NCI-H524 treated with DMSO at 0.1 percent for 48 hours (cell line): ENCODE measurements around the gene LY6G5B.

Source experiments
- DNase-seq: peaks from one replicate; lab custom pipeline; 2025; lab: John Stamatoyannopoulos, UW

LY6G5B gene

DNA sequence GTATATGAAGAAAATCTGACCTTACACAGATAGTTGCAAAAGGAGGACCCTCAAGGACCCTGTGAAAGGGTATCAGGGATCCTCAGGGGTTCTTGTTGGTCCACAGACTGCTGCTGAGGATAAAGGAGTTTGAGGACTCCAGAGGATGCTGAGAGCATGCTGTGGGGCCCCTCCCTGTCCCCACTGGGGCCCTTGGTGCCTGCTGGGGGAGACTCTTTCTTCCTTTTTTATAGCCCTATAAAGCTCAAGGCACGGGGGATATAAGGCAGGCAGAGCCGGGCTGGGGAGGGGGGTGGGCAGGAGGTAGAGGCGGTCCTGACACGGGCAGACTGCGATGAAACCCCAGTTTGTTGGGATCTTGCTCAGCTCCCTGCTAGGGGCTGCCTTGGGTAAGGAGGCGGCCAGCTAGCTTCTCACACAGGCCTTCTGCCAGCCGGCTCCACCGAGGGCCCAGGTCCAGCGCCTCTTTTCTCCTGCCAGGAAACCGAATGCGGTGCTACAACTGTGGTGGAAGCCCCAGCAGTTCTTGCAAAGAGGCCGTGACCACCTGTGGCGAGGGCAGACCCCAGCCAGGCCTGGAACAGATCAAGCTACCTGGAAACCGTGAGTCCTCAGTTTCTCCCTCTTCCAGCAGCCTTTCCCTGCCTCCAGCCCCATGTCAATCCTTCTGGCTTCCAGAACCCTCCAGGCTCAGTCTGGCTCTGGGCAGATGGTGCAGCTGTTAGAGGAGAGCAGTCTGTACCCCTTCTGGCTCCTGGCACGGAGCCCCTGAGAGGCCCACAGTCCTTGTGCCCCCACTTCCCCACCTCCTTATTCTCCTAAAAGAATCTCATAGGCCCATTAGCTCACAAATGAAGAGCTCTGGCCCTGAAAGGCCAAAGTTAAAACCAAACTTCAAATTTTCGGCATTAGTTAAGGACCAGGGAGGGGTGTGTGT, 45.5 kb downstream of the LY6G5B start, which contains the start of gene LY6G6D:
Gene LY6G6D, plus strand, starts transcription at position 327 of the 937 bp plus-strand sequence. Its CDS starts 8 bp downstream, at position 335.
- DNase-seq = no peak

- DNase-seq = no peak
Measured at GRCh38 chr6:31717499-31718222, 47.9 kb downstream of the LY6G5B start.

- DNase-seq = no peak
Measured at GRCh38 chr6:31718265-31718664, 48.5 kb downstream of the LY6G5B start.

GRCh38 chr6:31719001-31719400, 49.2 kb downstream of the LY6G5B start:
- no peak for DNase-seq

- no peak for DNase-seq
Measured at GRCh38 chr6:31720196-31720770, 50.5 kb downstream of the LY6G5B start.

- no peak for DNase-seq
Measured at GRCh38 chr6:31721351-31722020, 51.7 kb downstream of the LY6G5B start, which contains the start of gene LY6G6C. LY6G6C (minus strand) TSS chr6:31721746; CDS start chr6:31721679, 67 bp downstream.

DNA sequence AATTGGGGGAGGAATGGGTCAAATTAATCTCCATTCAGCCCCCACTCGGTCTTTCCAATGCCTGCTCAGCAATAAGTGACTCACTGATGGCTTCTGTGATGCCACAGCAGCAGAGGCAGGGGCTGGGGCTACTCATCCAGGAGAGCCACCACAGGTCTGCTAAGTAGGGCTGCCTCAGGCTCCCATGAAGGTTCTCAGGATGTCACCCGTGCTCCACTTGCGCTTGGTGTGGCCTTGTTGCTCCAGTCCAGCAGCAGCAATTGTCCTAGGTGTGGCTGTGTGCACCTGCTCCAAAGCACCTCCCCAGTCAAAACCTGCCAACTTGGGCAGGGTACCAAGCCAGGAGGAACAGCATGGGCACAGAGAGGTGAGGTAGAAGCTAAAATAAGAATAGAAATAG, 52.4 kb downstream of the LY6G5B start:
- no peak for DNase-seq
